Measurements from ENCODE around the gene WNT3A.

DNA sequence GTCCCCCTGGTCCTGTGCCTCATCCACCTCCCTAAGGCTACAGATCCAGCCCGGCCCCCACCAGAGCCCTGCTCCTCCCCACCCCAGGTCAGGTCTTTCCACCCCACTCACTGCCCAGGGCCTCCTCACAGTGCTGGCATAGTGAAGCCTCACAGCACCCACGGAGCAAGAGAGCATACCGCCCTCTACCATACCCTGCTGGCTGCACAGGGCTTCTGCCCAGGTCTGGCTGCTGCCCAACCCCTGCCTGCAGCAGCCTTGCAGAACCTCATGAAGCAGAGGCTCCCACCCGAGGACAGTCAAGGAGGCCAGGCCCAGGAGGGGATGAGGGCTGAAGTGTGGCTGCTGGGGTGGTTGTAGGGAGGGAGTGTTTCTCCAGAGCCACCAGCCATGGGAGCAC is 56.0 kb downstream of the WNT3A start:
- TF ChIP-seq CTCF (conservative IDR thresholded peaks at IDR 0.05): no peak
- no peak for TF ChIP-seq ZFX (IDR thresholded peaks at IDR 0.05)

Data from C4-2B (cell line).